Left cardiac atrium (tissue), 4 donors: ENCODE measurements around the gene SUSD6. TPM values are rescaled to one million over a fixed set of nuclear protein-coding genes. Genes with fewer than 3 reads are reported as not detected.

Experiments used
- ATAC-seq, 2 donors: fragments of 200-7000 bp; cut with Tn5 transposase; one replicate each; pipeline ENCODE4 v1.9.1; 2020; ENCODE audit warnings: mild to moderate bottlenecking in 2 of 2, moderate library complexity in 2 of 2
- DNase-seq: peaks from one replicate; pipeline ENCODE4 v3.0.0-alpha.2; 2020
- intact Hi-C, 2 donors: fragments of 100-400 bp; cut with DNase I; formaldehyde crosslinking; loops; one replicate each; pipeline versions ENCODE4 v1.14.1 to v1.15.1; 2022 to 2023
- total RNA-seq, 2 donors: library from RNA; stranded (reverse); fragmentation: NEBNext Ultra II Directional; extraction: Animal tissue kit (Norgen Biotek cat#: 25700); gene quantifications; one replicate each; pipeline ENCODE4 v1.2.1, GENCODE V29; 2021
- donor health status: DM: no; HTN: yes; CAD: no.
- donor health status: DM: no; HTN: yes; CAD: no; lungs with severe emphysema.
- donor health status: DM: yes; HTN: yes; CAD: no.
- donor health status: Dilated cardiomyopathy.

SUSD6 gene
- total RNA-seq, 2 donors from 2014 or later, result 21.8 to 28.1 TPM

GRCh38 chr14:69756298-69756697 lies 144.9 kb downstream of the SUSD6 start:
- intact Hi-C loops, result no loop called here
- no peak for ATAC-seq
- DNase-seq, result no peak

- intact Hi-C loops, result no loop called here
- DNase-seq, result no peak
- no peak for ATAC-seq
Observed at GRCh38 chr14:69760810-69761209, 149.4 kb downstream of the SUSD6 start.

GRCh38 chr14:69763761-69764510 lies 152.5 kb downstream of the SUSD6 start:
- intact Hi-C loops, result no loop called here
- DNase-seq, result no peak
- ATAC-seq, result no peak

Other genes starting within 250 kb of the SUSD6 start
- gene ERH, start 213.3 kb upstream of the SUSD6 start, total RNA-seq, result 100 to 1,000 TPM; 113 to 150 TPM
- gene SLC39A9, start 212.9 kb upstream of the SUSD6 start, total RNA-seq, result 10 to 100 TPM; 25.7 to 36.0 TPM
- under 1 TPM; 0.15 to 0.24 TPM for gene PLEKHD1, start 126.9 kb upstream of the SUSD6 start, total RNA-seq
- gene CCDC177, start 36.7 kb upstream of the SUSD6 start, total RNA-seq, result not detected
- 100 to 1,000 TPM; 173 to 284 TPM for gene SRSF5, start 155.5 kb downstream of the SUSD6 start, total RNA-seq
- gene SLC10A1, start 185.6 kb downstream of the SUSD6 start, total RNA-seq, result not detected